ENCODE data around the gene ULK4. TPM values are rescaled to one million over a fixed set of nuclear protein-coding genes. Genes with fewer than 3 reads are reported as not detected.

The ULK4 gene
- total and polyA plus RNA-seq, 2 of the 8 experiments (the other 6 are each of a cell fraction or from before 2014, with no cell fraction given): 3.0 to 10.8 TPM

- no peak for TF ChIP-seq SIX5 (IDR thresholded peaks at IDR 0.05; ENCODE audit: low read depth, low read length)
Measured at GRCh38 chr3:42001777-42002176, 39.9 kb upstream of the ULK4 start (continued).

All from H1 (cell line).